ENCODE results near the gene PBOV1.

The PBOV1 gene

GRCh38 chr6:138198430-138199091 is 19.7 kb downstream of the PBOV1 start (continued):
- TF ChIP-seq TSHZ2 (CRISPR knock-in tag; IDR thresholded peaks at IDR 0.05) (no peak), GLIS3 (CRISPR knock-in tag; IDR thresholded peaks at IDR 0.05) (no peak), ZFP3 (CRISPR knock-in tag; IDR thresholded peaks at IDR 0.05) (no peak), ZFP30 (CRISPR knock-in tag; IDR thresholded peaks at IDR 0.05) (no peak)

GRCh38 chr6:138197570-138197969 is 20.7 kb downstream of the PBOV1 start:
- no peak for ATAC-seq
- TF ChIP-seq GLIS3 (CRISPR knock-in tag; IDR thresholded peaks at IDR 0.05) (no peak), ZFP3 (CRISPR knock-in tag; IDR thresholded peaks at IDR 0.05) (no peak), ARNTL (CRISPR knock-in tag; IDR thresholded peaks at IDR 0.05; ENCODE audit: borderline replicate concordance, low read depth) (no peak), ZFP30 (CRISPR knock-in tag; IDR thresholded peaks at IDR 0.05) (no peak), PPARA (CRISPR knock-in tag; IDR thresholded peaks at IDR 0.05; ENCODE audit: borderline replicate concordance) (no peak), SNAI2 (CRISPR knock-in tag; IDR thresholded peaks at IDR 0.05) (no peak)
- TF ChIP-seq, protein P1, sequence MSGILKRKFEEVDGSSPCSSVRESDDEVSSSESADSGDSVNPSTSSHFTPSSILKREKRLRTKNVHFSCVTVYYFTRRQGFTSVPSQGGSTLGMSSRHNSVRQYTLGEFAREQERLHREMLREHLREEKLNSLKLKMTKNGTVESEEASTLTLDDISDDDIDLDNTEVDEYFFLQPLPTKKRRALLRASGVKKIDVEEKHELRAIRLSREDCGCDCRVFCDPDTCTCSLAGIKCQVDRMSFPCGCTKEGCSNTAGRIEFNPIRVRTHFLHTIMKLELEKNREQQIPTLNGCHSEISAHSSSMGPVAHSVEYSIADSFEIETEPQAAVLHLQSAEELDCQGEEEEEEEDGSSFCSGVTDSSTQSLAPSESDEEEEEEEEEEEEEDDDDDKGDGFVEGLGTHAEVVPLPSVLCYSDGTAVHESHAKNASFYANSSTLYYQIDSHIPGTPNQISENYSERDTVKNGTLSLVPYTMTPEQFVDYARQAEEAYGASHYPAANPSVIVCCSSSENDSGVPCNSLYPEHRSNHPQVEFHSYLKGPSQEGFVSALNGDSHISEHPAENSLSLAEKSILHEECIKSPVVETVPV (CRISPR knock-in tag; IDR thresholded peaks at IDR 0.05), result no peak

- no peak for ATAC-seq
- TF ChIP-seq CSDC2 (CRISPR knock-in tag; IDR thresholded peaks at IDR 0.05) (no peak), ZC3H10 (CRISPR knock-in tag; IDR thresholded peaks at IDR 0.05) (no peak), TCF4 (CRISPR knock-in tag; IDR thresholded peaks at IDR 0.05; ENCODE audit: borderline replicate concordance) (no peak), ZNF8 (CRISPR knock-in tag; IDR thresholded peaks at IDR 0.05) (no peak), ZFP30 (CRISPR knock-in tag; IDR thresholded peaks at IDR 0.05) (no peak), RARB (CRISPR knock-in tag; IDR thresholded peaks at IDR 0.05) (no peak), GLIS3 (CRISPR knock-in tag; IDR thresholded peaks at IDR 0.05) (no peak), BACH2 (CRISPR knock-in tag; IDR thresholded peaks at IDR 0.05; ENCODE audit: borderline replicate concordance) (no peak), TSHZ2 (CRISPR knock-in tag; IDR thresholded peaks at IDR 0.05) (no peak)
- TF ChIP-seq, protein P1 (CRISPR knock-in tag; IDR thresholded peaks at IDR 0.05), result no peak
Measured at GRCh38 chr6:138196122-138196738, 22.1 kb downstream of the PBOV1 start.

GRCh38 chr6:138194287-138194686 is 24.0 kb downstream of the PBOV1 start:
- no peak for ATAC-seq
- TF ChIP-seq CSDC2 (CRISPR knock-in tag; IDR thresholded peaks at IDR 0.05) (no peak), ZC3H10 (CRISPR knock-in tag; IDR thresholded peaks at IDR 0.05) (no peak), SNAI2 (CRISPR knock-in tag; IDR thresholded peaks at IDR 0.05) (no peak), CREB5 (CRISPR knock-in tag; IDR thresholded peaks at IDR 0.05; ENCODE audit: low read depth) (no peak), ZNF8 (CRISPR knock-in tag; IDR thresholded peaks at IDR 0.05) (no peak), OSR1 (CRISPR knock-in tag; IDR thresholded peaks at IDR 0.05) (no peak), ESRRG (CRISPR knock-in tag; IDR thresholded peaks at IDR 0.05) (no peak), PPARA (CRISPR knock-in tag; IDR thresholded peaks at IDR 0.05; ENCODE audit: borderline replicate concordance) (no peak)
- TF ChIP-seq, protein P1 (CRISPR knock-in tag; IDR thresholded peaks at IDR 0.05), result no peak
- TF ChIP-seq, protein P2, sequence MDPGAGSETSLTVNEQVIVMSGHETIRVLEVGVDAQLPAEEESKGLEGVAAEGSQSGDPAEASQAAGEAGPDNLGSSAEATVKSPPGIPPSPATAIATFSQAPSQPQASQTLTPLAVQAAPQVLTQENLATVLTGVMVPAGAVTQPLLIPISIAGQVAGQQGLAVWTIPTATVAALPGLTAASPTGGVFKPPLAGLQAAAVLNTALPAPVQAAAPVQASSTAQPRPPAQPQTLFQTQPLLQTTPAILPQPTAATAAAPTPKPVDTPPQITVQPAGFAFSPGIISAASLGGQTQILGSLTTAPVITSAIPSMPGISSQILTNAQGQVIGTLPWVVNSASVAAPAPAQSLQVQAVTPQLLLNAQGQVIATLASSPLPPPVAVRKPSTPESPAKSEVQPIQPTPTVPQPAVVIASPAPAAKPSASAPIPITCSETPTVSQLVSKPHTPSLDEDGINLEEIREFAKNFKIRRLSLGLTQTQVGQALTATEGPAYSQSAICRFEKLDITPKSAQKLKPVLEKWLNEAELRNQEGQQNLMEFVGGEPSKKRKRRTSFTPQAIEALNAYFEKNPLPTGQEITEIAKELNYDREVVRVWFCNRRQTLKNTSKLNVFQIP (CRISPR knock-in tag; IDR thresholded peaks at IDR 0.05; ENCODE audit: borderline replicate concordance, low read depth), result no peak
